GM10847 (cell line): ENCODE measurements around the gene CEBPZ.

ENCODE experiments used
- POLR2A ChIP-seq: IDR thresholded peaks from 2 replicates; pipeline ENCODE4 v1.6.1; 2011; ENCODE audit not compliant: insufficient read length; ENCODE audit errors: extremely low read depth

Gene CEBPZ

GRCh38 chr2:37231241-37232130 lies at the start of gene CEBPZ, which contains the start of gene NDUFAF7:
CEBPZ (minus strand) TSS chr2:37231596; CDS start chr2:37231567, 29 bp downstream.
NDUFAF7 (plus strand) TSS chr2:37231658; CDS start chr2:37231706, 48 bp downstream.
- peak; percentile 87 for TF ChIP-seq POLR2A

- TF ChIP-seq POLR2A = no peak
Observed at GRCh38 chr2:37276291-37276690, 44.9 kb upstream of the CEBPZ start.

GRCh38 chr2:37274359-37274965 lies 43.1 kb upstream of the CEBPZ start:
- no peak for TF ChIP-seq POLR2A

GRCh38 chr2:37271376-37272067 lies 40.1 kb upstream of the CEBPZ start:
- no peak for TF ChIP-seq POLR2A

- TF ChIP-seq POLR2A = no peak
Observed at GRCh38 chr2:37268111-37268510, 36.7 kb upstream of the CEBPZ start.

GRCh38 chr2:37267685-37268084 lies 36.3 kb upstream of the CEBPZ start:
- TF ChIP-seq POLR2A = no peak

- no peak for TF ChIP-seq POLR2A
Observed at GRCh38 chr2:37263839-37264238, 32.4 kb upstream of the CEBPZ start.

GRCh38 chr2:37262522-37262921 lies 31.1 kb upstream of the CEBPZ start:
- no peak for TF ChIP-seq POLR2A

GRCh38 chr2:37250869-37251740 lies 19.7 kb upstream of the CEBPZ start:
- TF ChIP-seq POLR2A = no peak

GRCh38 chr2:37246205-37246604 lies 14.8 kb upstream of the CEBPZ start:
- no peak for TF ChIP-seq POLR2A

GRCh38 chr2:37244755-37245154 lies 13.4 kb upstream of the CEBPZ start:
- no peak for TF ChIP-seq POLR2A

GRCh38 chr2:37244017-37244416 lies 12.6 kb upstream of the CEBPZ start:
- TF ChIP-seq POLR2A = no peak

- no peak for TF ChIP-seq POLR2A
Observed at GRCh38 chr2:37243435-37243834, 12.0 kb upstream of the CEBPZ start.

- TF ChIP-seq POLR2A = no peak
Observed at GRCh38 chr2:37232131-37232933, 936 bp upstream of the CEBPZ start.
